HG03575 (cell line): ENCODE data around the gene ADCYAP1.

Experiments used
- ATAC-seq: cut with Tn5 transposase; IDR thresholded peaks from one replicate; pipeline ENCODE4 v1.9.1; 2021; ENCODE audit not compliant: unreplicated experiment, insufficient number of reproducible peaks, low FRiP score; ENCODE audit errors: extremely low read depth

The ADCYAP1 gene

DNA sequence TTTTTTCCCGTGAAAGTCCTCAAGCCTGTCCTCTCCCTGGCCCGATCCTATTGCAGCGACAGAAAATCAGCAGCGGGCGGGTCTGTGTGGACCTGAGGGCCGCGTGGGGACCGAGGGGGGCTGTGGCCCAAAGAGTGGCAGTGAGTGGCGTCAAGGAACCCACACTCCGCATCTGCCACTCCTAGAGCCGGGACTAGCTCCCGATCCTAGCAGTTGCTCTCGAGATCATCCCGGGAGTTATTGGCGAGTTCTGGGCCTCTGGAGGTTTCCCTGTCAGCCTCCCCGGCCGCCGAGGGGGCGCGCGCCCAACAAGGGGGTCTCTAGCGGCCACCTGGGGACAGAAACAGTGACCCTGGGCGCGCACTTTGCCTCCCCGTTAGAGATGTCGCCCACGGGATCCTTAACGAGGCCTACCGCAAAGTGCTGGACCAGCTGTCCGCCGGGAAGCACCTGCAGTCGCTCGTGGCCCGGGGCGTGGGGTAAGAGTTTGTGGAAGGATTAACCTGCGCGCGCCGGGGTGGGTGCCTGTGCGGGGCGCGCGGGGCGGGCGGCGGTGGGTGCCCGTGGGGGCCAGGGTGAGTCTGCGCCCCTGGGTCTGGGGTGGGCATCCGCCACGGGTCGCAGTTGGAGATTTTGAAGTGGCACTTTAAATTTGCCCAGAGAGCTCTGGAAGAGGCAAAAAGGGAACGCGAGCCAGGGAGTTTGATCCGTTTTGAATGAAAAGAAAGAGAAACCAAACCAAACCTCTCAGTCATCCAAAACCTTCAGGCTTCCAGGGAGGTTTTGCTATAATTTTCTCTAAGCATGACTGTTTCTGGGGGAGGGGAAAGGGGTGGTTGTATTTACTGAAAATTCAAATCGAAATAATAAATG is 3.5 kb downstream of the ADCYAP1 start:
- no peak for ATAC-seq

DNA sequence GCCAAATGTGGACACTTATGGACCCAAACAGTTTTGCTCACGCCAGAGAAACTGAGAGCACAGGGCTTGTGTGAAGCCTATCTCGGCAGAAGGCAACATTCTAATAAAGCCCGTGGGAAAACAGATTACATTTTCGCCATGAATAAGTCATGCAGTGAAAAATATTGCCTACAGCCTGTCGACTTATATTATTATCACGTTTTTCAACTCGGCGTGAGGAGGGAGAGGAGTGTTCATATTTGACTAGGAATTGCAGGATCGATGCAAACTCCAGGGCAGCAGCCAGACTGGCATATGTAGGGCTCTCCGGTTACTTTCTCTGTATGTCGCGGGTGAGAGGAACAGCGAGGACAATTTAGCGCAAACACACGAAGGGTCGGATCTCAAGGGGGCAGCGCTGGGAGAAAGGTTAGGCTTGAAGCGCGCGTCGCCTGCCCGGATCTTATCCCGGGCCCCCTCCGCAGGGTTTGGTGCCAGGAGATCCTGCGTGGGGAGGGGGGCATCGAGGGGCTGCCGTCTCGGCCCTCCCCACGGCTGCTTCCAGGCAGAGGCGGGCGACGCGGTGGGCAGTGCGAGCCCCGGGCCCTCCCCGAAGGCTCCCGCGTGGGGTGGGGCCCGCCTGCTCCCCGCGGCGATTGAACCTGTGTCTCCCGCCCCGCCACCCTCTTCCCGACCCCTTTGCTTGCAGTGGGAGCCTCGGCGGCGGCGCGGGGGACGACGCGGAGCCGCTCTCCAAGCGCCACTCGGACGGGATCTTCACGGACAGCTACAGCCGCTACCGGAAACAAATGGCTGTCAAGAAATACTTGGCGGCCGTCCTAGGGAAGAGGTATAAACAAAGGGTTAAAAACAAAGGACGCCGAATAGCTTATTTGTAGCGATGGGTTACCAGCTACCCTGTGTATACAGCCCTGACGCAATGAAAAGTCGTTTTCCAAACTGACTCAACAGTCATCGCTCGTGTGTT is 4.4 kb downstream of the ADCYAP1 start:
- ATAC-seq, result no peak

DNA sequence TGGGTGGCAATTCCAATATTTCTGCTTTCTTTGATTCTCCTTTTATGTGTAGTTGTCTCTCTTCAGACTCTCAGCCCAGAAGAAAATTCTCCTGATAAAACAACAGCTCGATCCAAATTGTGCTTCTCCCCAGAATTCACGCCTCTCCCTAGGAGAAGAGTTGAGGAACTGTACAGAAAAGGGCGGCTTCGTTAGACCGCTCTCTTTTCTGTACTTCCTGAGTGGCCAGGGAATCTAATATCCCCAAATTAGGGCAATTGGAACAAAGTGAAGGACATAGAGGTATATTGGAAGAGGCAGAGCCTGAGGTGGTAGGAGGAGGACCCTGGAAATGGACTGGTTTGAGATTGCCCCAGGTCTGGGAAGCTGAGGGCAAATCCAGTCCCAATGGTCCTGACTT is 5.6 kb downstream of the ADCYAP1 start:
- ATAC-seq, result no peak

DNA sequence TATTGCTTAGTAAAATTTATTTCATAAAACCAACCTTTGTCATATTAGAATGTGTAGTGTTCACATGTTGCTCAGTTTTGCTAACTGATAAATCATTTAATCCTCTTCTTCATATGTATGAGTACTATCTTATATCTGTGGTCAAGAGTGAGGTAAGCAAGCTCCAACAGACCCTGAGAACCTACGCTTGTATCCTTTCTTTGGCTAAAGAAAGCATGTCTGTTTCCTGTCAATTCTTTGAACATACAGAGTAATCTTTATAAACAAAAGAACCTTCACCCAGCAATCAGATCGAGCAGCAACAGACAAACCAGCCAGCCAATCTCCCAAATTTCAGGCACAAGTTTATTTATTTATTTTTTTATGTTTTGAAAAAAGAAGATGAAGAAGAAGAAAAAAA is 6.4 kb downstream of the ADCYAP1 start:
- ATAC-seq, result no peak

- ATAC-seq, result no peak
Observed at GRCh38 chr18:911486-911885, 6.8 kb downstream of the ADCYAP1 start.

GRCh38 chr18:916562-916961 is 11.9 kb downstream of the ADCYAP1 start:
- ATAC-seq, result no peak

GRCh38 chr18:919078-919477 is 14.4 kb downstream of the ADCYAP1 start:
- ATAC-seq, result no peak

DNA sequence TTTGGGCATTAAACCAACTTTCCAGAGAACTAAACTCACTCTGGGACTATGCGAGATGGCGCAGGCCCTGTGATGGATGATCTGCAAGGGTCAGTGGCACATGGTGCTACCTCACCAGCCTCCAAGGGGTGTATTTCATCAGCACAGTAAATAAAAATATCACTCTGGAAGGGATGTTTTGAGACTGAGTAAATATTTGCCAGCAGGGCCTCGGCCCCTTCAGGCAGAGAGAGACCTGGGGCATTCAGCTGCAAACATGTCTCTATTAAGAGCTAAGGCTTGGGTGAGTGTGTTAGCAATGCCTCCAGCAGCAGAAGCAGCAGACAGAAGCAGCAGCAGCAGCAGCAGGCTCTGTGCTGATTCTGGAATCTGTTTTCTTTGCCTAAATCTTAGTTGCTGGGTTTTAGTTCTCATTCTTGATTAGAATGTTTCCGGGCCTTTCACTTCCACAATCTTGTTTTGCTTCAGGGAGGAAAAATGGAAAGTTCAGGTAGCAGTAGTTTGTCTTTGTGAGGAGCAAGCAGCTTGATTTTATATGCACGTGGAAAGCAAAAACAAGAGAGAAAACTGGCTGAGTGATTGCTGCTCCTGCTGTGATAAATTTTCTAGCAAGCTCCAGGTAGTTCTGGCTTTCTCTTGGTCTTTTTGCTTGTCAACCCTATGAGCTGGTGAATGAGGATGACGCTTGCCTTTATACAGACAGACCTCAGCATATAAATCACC is 18.6 kb downstream of the ADCYAP1 start:
- ATAC-seq, result no peak

GRCh38 chr18:924987-925386 is 20.3 kb downstream of the ADCYAP1 start:
- ATAC-seq, result no peak

- ATAC-seq, result no peak
Observed at GRCh38 chr18:926946-927345, 22.3 kb downstream of the ADCYAP1 start.

DNA sequence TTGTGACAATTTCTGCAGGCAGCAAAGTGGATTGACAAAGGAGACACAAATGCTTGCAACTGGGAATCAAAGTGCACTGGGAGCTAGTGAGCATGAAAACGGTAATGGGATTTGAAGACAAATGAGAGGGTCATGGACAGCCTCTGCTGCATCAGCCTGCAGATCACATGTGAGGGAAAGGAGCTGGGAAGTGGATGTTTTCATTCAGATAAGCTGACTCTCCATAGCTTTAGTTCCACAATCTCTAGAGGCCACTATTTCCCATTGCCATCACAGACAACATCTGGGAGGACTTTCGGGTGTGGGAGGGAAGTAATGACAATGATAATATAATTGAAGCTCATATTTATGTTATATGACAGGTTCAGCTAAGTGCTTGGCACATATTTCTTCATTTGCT is 28.4 kb downstream of the ADCYAP1 start:
- no peak for ATAC-seq

DNA sequence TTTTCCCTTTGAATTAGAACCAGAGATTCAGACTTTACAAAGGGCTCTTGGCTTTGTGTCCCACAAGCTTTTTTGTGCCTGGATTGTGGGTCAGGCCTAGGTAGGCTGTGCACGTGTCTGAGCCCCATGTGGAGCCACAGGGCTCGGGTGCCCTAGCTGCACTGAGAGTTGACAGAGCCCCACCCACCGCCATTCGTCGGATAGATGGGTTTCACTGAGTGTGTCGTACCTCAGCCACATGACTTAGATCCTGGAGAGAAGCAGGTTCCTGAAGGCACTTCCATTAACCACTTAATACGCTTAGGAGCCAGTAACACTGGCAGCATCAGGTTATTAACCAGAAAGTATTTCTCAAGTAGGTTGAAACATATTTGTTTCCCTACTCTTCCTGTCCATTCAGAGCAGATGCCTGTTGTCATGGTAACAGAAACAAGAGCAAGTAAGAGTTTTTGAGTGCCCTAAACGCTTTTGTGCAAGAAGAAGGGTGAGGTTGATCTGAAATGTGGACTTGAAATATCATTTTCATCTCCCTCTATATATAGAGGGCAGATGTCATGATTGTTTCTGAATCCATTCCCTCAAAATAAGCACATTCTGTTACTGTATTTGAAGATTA is 30.0 kb downstream of the ADCYAP1 start:
- ATAC-seq, result no peak

- ATAC-seq, result no peak
Observed at GRCh38 chr18:936941-937340, 32.3 kb downstream of the ADCYAP1 start.

DNA sequence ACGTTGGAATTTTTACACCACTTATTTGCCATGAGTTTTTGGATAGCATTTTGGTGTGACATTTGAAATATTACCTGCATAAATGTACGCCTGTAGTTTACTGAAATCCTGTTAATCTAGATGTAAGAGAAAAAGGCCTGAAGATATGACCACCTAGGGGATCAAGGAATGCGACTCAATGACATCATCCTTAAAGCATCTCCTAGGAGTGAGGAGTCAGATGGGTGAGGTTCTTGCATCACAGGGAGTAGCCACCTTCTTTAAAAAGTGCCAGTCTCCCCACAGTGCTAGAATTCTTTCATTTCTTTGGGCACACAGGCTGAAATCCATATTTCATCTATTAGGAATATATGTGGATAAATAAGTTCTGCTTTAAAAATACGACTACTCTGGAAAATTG is 34.5 kb downstream of the ADCYAP1 start:
- no peak for ATAC-seq

GRCh38 chr18:939958-940357 is 35.3 kb downstream of the ADCYAP1 start:
- ATAC-seq, result no peak

- no peak for ATAC-seq
Observed at GRCh38 chr18:941331-941730, 36.7 kb downstream of the ADCYAP1 start.

GRCh38 chr18:944440-944839 is 39.8 kb downstream of the ADCYAP1 start:
- ATAC-seq, result no peak

DNA sequence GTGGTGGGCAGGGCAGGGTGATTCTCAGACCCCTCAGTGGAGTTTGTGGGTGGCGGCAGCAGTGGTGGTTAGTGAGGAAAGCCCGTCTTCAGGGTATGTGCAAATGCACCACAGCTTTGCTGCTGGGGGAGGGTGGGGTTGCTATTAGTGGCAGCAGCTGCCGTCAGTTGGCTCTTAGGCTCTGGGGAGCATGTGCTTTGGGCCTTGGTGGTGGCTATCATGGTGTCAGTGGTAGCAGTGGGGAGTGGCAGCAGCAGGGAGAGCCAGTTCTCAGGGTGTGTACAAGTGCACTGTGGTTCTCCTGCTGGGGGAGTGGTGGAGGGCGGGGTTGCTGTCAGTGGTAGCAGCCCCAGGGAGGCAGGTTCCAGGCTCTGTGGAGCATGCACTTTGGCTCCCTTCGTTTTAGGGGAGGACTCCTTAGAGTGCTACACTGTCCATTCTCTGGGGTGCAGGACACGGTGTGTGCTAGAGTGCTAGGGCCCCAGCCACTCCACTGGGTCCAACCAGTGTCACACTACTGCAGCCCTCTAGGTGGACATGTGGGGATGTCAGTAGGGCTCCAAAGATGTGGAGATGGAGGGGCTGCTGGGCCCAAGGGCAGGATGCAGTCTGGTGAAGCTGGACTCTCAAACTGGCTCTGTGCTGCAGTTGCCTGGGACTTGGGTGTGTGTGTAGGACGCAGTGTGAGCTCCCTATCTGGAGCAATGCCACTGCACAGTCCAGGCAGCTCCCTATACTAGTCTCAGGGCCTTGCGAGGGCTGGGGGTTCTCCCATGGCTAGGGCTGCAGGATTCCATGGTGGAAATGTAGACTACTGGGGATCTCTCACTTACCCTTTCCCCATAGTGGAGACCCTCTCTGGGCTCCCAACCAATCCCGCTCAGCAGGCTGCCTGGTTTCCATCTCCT is 45.3 kb downstream of the ADCYAP1 start:
- no peak for ATAC-seq
